ENCODE results near the gene LGSN. TPM values are rescaled to one million over a fixed set of nuclear protein-coding genes. Genes with fewer than 3 reads are reported as not detected.

Gene LGSN
- total and polyA plus RNA-seq, 4 donors: 0.04 to 3.5 (median 0.91) TPM

DNA sequence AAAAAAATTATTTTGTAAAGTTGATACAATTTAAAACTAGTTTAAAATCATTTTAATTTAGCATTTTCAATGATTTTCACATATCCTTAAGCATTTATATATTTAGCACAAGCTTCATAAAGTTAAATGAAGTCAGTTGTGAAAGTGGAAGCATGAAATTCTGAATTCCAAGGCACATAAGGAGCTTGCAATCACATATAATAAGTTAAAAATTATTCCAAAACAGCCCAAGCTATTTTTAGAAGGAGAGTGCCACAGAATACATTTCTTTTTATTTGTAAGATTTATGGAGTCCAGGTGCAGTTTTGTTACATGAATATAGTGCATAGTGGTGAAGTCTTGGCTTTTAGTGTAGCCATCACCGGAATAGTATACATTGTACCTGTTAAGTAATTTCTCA is 3.2 kb upstream of the LGSN start:
- Histone ChIP-seq H3K27ac (ENCODE audit: low read depth in 1 of 2, low read length in 1 of 2) (no peak overlapping the region), H3K4me3 (no peak overlapping the region), H3K27me3 (ENCODE audit: control insufficient read depth in 3 of 3, insufficient read depth in 3 of 3, low read length in 2 of 3) (no peaks in the 10 kb centered on the region), H3K36me3 (ENCODE audit: control insufficient read depth in 4 of 4, insufficient read depth in 4 of 4, low read length in 4 of 4) (no peaks in the 10 kb centered on the region), H3K4me1 (ENCODE audit: control insufficient read depth in 5 of 5, insufficient read depth in 5 of 5, low read length in 5 of 5) (no peaks in the 10 kb centered on the region), H3K9me3 (ENCODE audit: control insufficient read depth in 4 of 4, insufficient read depth in 3 of 4, low read length in 3 of 4) (peaks cover 0 to 3% (median 0%) of the 10 kb centered on the region in 4 donors), H3K9ac (ENCODE audit: insufficient read depth in 1 of 2, low read length in 2 of 2) (no peak overlapping the region)
- TF ChIP-seq, protein P1, sequence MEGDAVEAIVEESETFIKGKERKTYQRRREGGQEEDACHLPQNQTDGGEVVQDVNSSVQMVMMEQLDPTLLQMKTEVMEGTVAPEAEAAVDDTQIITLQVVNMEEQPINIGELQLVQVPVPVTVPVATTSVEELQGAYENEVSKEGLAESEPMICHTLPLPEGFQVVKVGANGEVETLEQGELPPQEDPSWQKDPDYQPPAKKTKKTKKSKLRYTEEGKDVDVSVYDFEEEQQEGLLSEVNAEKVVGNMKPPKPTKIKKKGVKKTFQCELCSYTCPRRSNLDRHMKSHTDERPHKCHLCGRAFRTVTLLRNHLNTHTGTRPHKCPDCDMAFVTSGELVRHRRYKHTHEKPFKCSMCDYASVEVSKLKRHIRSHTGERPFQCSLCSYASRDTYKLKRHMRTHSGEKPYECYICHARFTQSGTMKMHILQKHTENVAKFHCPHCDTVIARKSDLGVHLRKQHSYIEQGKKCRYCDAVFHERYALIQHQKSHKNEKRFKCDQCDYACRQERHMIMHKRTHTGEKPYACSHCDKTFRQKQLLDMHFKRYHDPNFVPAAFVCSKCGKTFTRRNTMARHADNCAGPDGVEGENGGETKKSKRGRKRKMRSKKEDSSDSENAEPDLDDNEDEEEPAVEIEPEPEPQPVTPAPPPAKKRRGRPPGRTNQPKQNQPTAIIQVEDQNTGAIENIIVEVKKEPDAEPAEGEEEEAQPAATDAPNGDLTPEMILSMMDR (IDR thresholded peaks at IDR 0.05; ENCODE audit: control extremely low read depth, extremely low read depth): no peak
- WGBS, 2 donors: 89 to 92% methylated on average over 1 of the region's 1 CpG
- ATAC-seq (ENCODE audit: insufficient read depth, low FRiP score): no peak
- no peak for DNase-seq

DNA sequence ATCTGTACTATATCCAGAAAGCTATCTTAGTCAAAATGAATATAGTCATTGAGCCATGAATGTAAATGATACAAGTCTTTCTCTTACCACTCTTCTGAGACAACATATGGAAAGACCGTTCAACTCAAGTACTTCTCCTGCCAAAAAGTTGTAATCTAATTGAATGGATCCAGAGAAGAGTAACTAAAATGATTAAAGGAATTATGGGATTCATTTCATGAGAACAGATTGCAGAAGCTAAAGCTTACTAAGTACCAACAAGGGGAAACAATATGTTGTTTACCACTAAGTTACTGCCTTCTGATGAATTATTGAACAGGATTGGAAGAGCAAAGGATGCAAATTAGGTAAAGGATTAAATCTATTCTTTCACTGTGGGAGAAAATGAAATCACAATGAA is 2.0 kb upstream of the LGSN start:
- Histone ChIP-seq H3K4me3 (no peak overlapping the region), H3K27ac (ENCODE audit: low read depth in 1 of 2, low read length in 1 of 2) (no peak overlapping the region), H3K4me1 (ENCODE audit: control insufficient read depth in 5 of 5, insufficient read depth in 5 of 5, low read length in 5 of 5) (no peaks in the 10 kb centered on the region), H3K9me3 (ENCODE audit: control insufficient read depth in 4 of 4, insufficient read depth in 3 of 4, low read length in 3 of 4) (peaks cover 0 to 4% (median 0%) of the 10 kb centered on the region in 4 donors), H3K27me3 (ENCODE audit: control insufficient read depth in 3 of 3, insufficient read depth in 3 of 3, low read length in 2 of 3) (no peaks in the 10 kb centered on the region), H3K9ac (ENCODE audit: insufficient read depth in 1 of 2, low read length in 2 of 2) (no peak overlapping the region), H3K36me3 (ENCODE audit: control insufficient read depth in 4 of 4, insufficient read depth in 4 of 4, low read length in 4 of 4) (no peaks in the 10 kb centered on the region)
- no peak for DNase-seq
- no peak for ATAC-seq (ENCODE audit: insufficient read depth, low FRiP score)
- WGBS, 2 donors: 79 to 91% methylated on average over 1 of the region's 1 CpG
- TF ChIP-seq, protein P1 (IDR thresholded peaks at IDR 0.05; ENCODE audit: control extremely low read depth, extremely low read depth): no peak

DNA sequence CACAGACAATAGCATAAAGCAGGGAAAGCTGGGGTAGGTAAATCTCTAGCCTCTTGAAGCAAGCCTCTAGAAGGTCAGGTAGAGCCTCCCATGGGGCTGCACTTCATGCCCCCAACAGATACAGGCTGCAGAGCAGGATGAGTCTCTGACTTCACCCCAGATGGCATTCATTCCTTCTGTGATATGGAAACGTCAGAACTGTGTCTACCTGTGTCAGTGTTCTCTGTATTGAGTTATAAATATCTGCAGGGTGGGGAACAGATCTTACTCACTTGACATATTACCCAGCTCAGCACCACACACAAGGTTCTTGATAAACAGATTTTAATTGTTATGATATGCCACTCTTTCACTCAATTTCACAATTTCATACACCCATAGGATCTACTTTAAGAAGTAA is 2.1 kb downstream of the LGSN start:
- Histone ChIP-seq H3K36me3 (ENCODE audit: control insufficient read depth in 4 of 4, insufficient read depth in 4 of 4, low read length in 4 of 4) (no peaks in the 10 kb centered on the region), H3K4me1 (ENCODE audit: control insufficient read depth in 5 of 5, insufficient read depth in 5 of 5, low read length in 5 of 5) (no peaks in the 10 kb centered on the region), H3K9ac (ENCODE audit: insufficient read depth in 1 of 2, low read length in 2 of 2) (no peak overlapping the region), H3K27me3 (ENCODE audit: control insufficient read depth in 3 of 3, insufficient read depth in 3 of 3, low read length in 2 of 3) (no peaks in the 10 kb centered on the region), H3K27ac (ENCODE audit: low read depth in 1 of 2, low read length in 1 of 2) (no peak overlapping the region), H3K9me3 (ENCODE audit: control insufficient read depth in 4 of 4, insufficient read depth in 3 of 4, low read length in 3 of 4) (peaks cover 0 to 1% (median 0%) of the 10 kb centered on the region in 4 donors), H3K4me3 (no peak overlapping the region)
- WGBS, 2 donors: 50 to 64% methylated on average over 1 of the region's 1 CpG
- DNase-seq (no peak), ATAC-seq (ENCODE audit: insufficient read depth, low FRiP score) (no peak)
- TF ChIP-seq, protein P1 (IDR thresholded peaks at IDR 0.05; ENCODE audit: control extremely low read depth, extremely low read depth): no peak

DNA sequence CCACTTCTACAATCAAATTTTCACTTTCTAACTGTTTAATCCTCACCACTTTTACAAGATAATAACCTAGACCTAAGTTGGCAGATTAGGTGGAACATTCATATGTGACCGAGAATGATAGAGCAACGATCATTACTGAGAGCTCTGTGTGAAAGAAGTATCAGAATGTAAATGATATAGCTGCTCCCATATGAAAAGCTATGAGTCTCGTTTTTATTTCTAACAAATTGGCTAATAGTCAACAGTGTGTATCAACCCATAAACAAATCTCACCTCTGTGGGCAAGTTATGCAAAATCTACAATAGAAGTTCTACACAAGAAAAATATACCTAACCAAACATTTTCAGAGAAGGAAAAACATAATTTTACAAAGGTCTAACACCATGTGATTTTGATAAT is 3.7 kb downstream of the LGSN start:
- TF ChIP-seq, protein P1 (IDR thresholded peaks at IDR 0.05; ENCODE audit: control extremely low read depth, extremely low read depth): no peak
- no peaks in the 10 kb centered on the region for H3K27me3 ChIP-seq (ENCODE audit: control insufficient read depth in 3 of 3, insufficient read depth in 3 of 3, low read length in 2 of 3)
- WGBS, 2 donors: 84 to 93% methylated on average over 3 of the region's 3 CpGs

More for the DNA sequence above, 3.7 kb downstream of the LGSN start:
- H3K27ac ChIP-seq (ENCODE audit: low read depth in 1 of 2, low read length in 1 of 2): no peak overlapping the region
- no peak overlapping the region for H3K9ac ChIP-seq (ENCODE audit: insufficient read depth in 1 of 2, low read length in 2 of 2)
- DNase-seq (no peak), ATAC-seq (ENCODE audit: insufficient read depth, low FRiP score) (no peak)
- peaks cover 0 to 1% (median 0%) of the 10 kb centered on the region in 4 donors for H3K9me3 ChIP-seq (ENCODE audit: control insufficient read depth in 4 of 4, insufficient read depth in 3 of 4, low read length in 3 of 4)
- H3K4me3 ChIP-seq: no peak overlapping the region
- no peaks in the 10 kb centered on the region for H3K4me1 ChIP-seq (ENCODE audit: control insufficient read depth in 5 of 5, insufficient read depth in 5 of 5, low read length in 5 of 5)
- no peaks in the 10 kb centered on the region for H3K36me3 ChIP-seq (ENCODE audit: control insufficient read depth in 4 of 4, insufficient read depth in 4 of 4, low read length in 4 of 4)

Measured in lung (tissue), 12 donors.